GM21447 (cell line): ENCODE measurements around the gene ZNF841.
"Not testable (repeated sequence)": the region's sequence is repeated elsewhere in the genome, so short reads cannot be mapped to it uniquely, and the experiment has no call there.

Source experiments
- ATAC-seq: cut with Tn5 transposase; IDR thresholded peaks from one replicate; pipeline ENCODE4 v1.9.1; 2021; ENCODE audit not compliant: unreplicated experiment

Gene ZNF841

GRCh38 chr19:52095172-52096014, at the start of gene ZNF841:
Gene ZNF841, minus strand, starts transcription at chr19:52095765. Its CDS starts 10,964 bp downstream, at chr19:52084801.
- ATAC-seq: peak; percentile 89

GRCh38 chr19:52142001-52142595, 46.5 kb upstream of the ZNF841 start:
- no peak for ATAC-seq

- ATAC-seq: no peak
Observed at GRCh38 chr19:52141203-52141602, 45.6 kb upstream of the ZNF841 start.

- ATAC-seq: peak; percentile 92
Observed at GRCh38 chr19:52140032-52140710, 44.6 kb upstream of the ZNF841 start.

DNA sequence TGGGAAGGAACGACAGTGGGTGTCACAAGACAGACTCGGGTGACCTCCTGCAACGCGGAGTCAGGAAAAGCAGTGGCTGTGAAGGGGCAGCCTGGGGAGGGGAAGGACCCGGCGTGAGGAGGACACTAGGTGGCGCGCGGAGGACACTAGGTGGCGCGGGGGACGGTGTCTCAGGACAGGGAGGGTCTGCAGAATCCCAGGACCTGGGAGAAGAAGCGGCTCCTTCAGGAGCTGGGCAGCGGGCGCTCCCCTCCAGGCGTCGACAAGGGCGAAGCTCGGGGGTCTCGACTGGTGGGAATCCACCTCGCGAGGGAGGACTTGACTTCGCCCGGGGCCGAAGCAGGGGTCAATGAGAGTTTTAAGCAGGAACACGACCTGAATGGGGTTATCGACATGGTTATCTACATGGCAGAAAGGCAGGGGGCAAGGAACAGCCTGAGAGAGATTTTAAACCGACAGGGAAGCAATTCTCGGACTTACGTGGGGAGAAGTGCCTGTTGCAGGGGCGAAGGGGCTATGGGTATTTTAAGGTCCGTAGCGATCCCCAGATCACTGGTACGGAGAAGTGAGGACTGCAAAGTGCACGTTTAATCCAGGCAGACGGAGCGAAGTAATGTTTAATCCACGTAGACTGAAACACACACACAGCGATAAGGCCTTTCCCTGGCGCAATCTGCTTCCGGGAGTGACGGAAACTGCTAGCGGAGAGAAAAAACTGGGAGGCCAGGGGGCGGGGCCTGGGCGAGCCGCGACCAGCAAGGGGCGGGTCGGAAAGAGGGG, 43.9 kb upstream of the ZNF841 start, which contains the start of gene ZNF616:
TSS of gene ZNF616 (minus strand) at position 687 of the 780 bp plus-strand sequence. CDS start 9,426 bp downstream, outside the sequence.
- ATAC-seq: peak; percentile 59

GRCh38 chr19:52138983-52139251, 43.4 kb upstream of the ZNF841 start:
- ATAC-seq: no peak

DNA sequence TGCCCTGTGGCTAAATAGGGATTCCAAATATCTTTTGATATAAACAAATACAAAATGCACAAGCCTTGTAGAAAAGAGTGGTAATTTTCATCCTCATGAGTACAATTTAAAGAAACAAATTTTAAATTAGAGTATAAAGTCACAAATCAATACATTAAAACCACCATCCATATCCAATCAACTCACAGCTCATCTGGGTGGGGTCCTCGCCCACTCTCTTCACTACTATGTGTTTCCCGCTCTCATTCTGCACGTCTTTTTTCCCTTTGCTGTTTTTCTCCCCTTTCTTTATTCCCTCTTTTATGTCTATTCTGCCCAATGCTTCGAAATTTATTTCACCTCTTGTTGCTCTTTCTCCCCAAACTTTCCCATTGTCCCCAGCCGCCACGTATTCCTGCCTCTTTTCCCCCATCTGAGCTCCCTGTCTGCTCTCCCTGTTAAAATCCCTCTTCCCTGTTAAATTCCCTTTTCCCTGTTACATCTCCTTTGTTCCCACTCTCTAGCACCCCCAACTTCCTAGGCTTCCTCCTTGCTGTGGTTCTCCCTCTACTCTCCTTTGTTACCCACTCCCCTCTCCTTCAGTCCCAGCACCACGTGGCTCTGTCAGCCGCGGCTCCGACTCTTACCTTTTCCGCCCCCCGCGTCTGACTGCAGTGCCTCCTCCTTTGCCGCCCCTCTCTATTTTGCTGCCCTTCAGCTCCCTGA, 42.9 kb upstream of the ZNF841 start:
- no peak for ATAC-seq

DNA sequence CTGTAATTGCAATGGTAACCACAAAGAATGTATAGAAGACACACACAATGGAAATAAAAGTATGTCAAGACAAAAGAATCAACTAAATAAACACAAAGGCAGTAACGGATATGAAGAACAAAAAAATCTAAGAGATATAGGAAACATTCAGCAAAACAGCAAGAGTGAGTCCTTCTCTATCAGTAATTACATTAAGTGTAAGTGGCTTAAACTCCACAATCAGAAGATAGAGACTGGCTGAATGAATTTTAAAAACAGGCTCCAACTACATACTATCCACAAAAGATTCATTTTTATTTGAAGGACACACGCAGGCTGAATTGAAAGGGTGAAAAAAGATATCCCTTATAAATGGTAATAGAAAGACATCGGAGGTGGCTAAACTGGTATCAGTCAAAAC, 24.7 kb upstream of the ZNF841 start:
- no peak for ATAC-seq

DNA sequence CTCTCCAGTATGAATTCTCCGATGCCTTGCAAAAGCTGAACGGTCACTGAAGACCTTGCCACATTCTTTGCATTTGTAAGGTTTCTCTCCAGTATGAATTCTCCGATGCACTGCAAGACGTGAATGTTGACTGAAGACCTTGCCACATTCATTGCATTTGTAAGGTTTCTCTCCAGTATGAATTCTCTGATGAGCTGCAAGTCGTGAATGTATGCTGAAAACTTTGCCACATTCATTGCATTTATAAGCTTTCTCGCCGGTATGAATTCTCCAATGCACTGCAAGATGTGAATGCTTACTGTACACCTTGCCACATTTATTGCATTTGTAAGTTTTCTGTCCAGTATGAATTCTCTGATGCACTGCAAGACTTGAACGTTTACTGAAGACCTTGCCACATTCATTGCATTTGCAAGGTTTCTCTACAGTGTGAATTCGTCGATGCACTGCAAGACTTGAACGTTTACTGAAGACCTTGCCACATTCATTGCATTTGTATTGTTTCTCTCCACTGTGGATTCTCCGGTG, 20.0 kb upstream of the ZNF841 start:
- ATAC-seq: no peak

DNA sequence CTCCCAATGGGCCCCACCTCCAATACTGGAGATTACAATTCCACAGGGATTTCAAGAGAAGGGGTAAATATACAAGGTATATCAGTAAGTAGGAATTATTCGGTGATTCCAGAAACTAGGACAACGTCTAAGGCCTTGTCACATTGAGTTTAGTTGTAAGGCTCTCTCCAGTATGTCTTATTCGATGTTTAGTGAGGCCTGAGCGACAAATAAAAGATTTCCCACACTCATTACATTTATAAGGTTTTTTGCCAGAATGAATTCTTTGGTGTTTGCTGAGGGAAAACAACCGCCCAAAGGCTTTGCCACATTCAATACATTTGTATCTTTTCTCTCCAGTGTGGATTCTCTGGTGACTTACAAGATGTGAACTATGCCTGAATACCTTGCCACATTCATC, 19.1 kb upstream of the ZNF841 start:
- ATAC-seq: no peak

DNA sequence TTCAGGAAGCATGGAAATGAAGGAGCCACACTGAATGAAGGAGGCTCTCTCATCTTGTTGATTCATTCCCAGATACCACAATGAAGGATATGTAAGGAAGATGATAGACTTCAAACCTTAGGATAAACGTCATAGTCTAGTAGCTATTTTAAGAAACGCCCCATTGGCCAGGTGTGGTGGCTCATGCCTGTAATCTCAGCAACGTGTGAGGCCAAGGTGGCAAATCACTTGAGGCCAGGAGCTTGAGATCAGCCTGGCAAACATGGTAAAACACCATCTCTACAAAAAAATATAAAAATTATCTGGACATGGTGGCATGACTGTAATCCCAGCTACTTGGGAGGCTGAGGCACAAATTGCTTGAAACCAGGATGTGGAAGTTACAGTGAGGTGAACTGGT, 17.1 kb upstream of the ZNF841 start:
- no peak for ATAC-seq

GRCh38 chr19:52110780-52111179, 15.2 kb upstream of the ZNF841 start:
- ATAC-seq: no peak

DNA sequence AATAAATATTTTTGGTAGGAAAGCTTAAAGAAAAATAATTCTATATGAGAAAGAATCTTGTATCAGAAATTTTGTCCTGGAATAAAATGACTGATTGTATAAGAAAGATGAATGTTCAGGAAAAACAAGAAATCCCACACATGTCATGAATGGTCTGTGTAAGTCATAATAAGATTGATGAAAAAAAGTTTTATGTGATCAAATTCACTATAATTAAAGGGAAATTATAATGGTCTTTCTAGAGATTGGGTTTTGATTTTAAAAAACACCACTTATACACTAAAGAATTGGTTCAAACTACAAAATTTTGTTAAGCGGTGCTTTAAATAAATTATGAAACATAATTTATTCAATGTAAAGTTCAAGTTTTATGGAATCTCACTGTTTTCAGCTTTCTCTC, 7.2 kb upstream of the ZNF841 start:
- ATAC-seq: no peak

DNA sequence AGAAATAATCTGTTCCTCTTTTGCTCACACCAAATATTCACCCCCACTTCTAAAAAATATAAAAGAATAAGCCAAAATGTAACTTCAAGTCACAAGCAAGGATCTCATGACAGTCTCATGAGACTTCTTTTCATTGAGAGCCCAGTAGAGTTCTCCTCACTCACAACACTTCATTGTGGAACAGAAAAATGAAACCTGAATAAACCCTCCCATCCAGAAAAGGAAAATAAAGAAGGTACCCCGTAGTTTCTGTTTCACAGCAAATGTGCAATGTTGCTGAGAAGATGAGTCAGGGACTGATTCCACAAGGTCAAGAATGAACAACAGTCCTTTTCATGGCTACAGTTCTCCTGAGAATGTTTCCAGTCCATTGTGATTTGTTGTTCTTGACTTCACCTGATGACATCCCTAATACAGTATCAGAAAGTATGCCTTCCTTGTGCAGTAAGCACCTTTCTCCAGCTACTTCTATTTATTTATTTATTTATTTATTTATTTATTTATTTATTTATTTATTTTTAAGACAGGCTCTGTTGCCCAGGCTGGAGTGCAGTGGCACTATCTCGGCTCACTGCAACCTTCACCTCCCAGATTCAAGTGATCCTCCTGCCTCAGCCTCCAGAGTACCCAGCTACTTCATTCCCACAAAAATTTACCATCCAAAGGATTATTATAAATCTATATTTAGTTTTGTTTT, 6.4 kb upstream of the ZNF841 start:
- no peak for ATAC-seq

DNA sequence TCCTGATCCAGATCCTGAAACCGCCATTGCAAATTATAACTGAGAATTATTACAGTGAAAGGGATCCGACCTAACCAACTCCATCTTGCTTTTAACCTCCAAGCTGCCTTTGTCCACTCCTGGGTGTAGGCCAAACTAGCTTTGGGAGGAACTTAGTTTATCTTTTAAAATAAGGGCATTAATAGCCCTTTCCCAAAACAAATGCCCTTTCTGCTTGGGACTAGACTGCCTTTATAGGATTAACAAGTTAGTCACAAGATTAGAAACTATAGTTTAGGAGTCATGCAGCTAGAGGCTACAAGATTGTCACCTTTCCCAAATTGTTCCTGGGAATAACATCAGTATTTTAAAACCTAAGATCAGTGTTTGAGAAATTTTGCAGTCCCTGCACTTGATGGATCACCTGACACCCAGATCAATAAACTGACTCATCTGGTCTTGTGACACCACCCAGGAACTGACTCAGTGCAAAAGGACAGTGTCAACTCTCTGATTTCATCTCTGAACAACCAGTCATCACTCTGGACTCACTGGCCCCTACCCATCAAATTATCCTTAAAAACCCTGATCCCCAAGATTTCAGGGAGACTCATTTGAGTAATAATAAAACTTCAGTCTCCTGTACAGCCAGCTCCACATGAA, 4.1 kb upstream of the ZNF841 start:
- no peak for ATAC-seq

GRCh38 chr19:52096416-52096815, 851 bp upstream of the ZNF841 start:
- ATAC-seq: not testable (repeated sequence)

- no peak for ATAC-seq
Observed at GRCh38 chr19:52094526-52095130, 937 bp downstream of the ZNF841 start.

DNA sequence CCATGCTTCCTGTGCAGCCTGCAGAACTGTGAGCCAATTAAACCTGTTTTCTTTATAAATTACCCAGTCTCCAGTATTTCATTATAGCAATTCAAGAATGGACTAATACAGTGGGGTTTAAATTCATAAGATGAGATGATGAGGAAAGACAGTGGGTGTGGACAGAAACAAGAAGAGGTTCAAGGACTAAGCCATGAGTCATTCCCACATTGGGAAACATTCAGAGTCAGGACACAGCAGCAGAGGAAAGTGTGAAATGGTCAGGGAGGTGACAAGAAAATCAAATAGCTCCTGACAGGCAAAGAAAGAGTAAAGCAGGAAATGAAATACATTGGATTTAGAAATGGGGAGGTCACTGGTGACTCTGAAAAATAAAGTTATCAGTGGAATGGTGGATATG, 9.1 kb downstream of the ZNF841 start:
- no peak for ATAC-seq

DNA sequence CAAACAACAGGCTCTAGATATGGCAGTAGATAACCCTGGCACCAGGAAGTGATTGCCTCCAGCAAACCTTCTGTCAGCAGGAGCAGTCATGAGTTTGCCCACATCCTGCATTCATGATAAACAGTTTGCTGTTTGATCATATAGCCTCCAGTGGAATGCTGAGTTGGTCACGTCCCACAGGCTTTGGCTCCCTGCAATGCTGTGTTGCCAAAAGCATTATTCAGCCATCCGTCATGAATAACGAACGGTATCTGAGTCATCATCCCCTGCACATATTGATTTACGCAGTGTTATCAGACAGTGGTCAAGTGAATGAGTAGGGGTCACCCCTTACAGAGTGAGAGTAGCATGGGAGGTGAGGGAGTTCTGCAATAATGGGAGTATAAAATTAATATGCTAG, 25.1 kb downstream of the ZNF841 start:
- no peak for ATAC-seq
